Suprapubic skin (tissue), 4 donors: Measurements from ENCODE around the gene THAP3. TPM values are rescaled to one million over a fixed set of nuclear protein-coding genes. Genes with fewer than 3 reads are reported as not detected.

Experiments
- DNase-seq, 2 donors: peaks; one replicate each; pipeline ENCODE4 v3.0.0-alpha.2; 2019; ENCODE audit warnings: low spot score in 2 of 2
- H3K27ac ChIP-seq: fragments of 200-600 bp; sonication (generic); one replicate; pipeline ENCODE4 v1.5.1; 2019
- H3K27me3 ChIP-seq: fragments of 200-600 bp; sonication (generic); one replicate; pipeline ENCODE4 v1.5.1; 2019
- H3K36me3 ChIP-seq: fragments of 200-600 bp; sonication (generic); one replicate; pipeline ENCODE4 v1.5.1; 2019
- H3K4me1 ChIP-seq: fragments of 200-600 bp; sonication (generic); one replicate; pipeline ENCODE4 v1.5.1; 2019
- H3K4me3 ChIP-seq: fragments of 200-600 bp; sonication (generic); one replicate; pipeline ENCODE4 v1.5.1; 2019; ENCODE audit warnings: mild to moderate bottlenecking
- H3K9me3 ChIP-seq: fragments of 200-600 bp; sonication (generic); one replicate; pipeline ENCODE4 v1.5.1; 2019
- EP300 ChIP-seq: sonication (generic); formaldehyde crosslinking; IDR thresholded peaks from one replicate; pipeline ENCODE4 v1.6.1; 2017; ENCODE audit warnings: antibody characterized with exemption
- POLR2A ChIP-seq, 2 donors: fragments of 450-650 bp; IDR thresholded peaks; one replicate each; pipeline ENCODE4 v1.6.1; 2017; ENCODE audit warnings: antibody characterized with exemption in 2 of 2, mild to moderate bottlenecking in 2 of 2, moderate library complexity in 2 of 2
- POLR2AphosphoS5 ChIP-seq, 3 donors: sonication (generic); formaldehyde crosslinking; IDR thresholded peaks; one replicate each; pipeline ENCODE4 v1.6.1; 2017; ENCODE audit warnings: antibody characterized with exemption in 3 of 3
- WGBS: methylation state at CpG from one replicate; pipeline ENCODE4 v1.1.5; 2018; 5-methylcytosine and 5-hydroxymethylcytosine counted together
- total RNA-seq, 4 donors: library from RNA; depleted of rRNA; stranded (reverse); fragments of >200 nt; gene quantifications; one replicate each; pipeline ENCODE4 v1.1.0, GENCODE V29; 2016
- TF ChIP-seq, protein P1 (sequence below), 2 donors: fragments of 200-600 bp in 1 of 2; fragments of 450-650 bp in 1 of 2; sonication (generic) in 1 of 2; IDR thresholded peaks; one replicate each; pipeline ENCODE4 v1.5.1; 2016 to 2019; ENCODE audit warnings: antibody characterized with exemption in 2 of 2, mild to moderate bottlenecking in 1 of 2, moderate library complexity in 1 of 2

Gene THAP3
- total RNA-seq, 4 donors from 2014 or later, result 13.2 to 31.8 (median 24.8) TPM

DNA sequence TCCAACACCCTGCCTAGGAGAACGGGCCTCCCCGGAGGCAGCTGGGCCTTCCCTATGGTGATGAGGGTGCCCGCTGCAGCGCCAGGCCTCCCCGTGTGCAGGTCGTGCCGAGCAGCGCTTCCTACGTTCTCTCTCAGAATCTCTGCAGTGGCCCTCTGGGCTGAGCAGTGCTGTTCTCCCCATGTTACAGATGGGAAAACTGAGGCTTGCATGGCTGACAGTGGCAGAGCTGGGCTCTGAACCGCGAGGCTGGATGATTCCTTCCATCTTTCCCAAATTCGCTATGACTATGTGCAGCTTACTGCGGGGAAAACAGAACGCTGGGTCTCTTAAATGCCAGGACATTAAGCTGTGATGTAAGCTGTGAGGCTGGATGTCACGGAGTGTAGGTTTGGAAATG is 30.9 kb upstream of the THAP3 start:
- H3K4me3 ChIP-seq, result no peak overlapping the region
- peaks cover 95% of the 10 kb centered on the region for H3K36me3 ChIP-seq
- peaks cover 50% of the 10 kb centered on the region for H3K4me1 ChIP-seq
- H3K27me3 ChIP-seq, result no peaks in the 10 kb centered on the region
- H3K9me3 ChIP-seq, result no peaks in the 10 kb centered on the region
- H3K27ac ChIP-seq, result no peak overlapping the region
- WGBS, result 90% methylated on average over 9 of the region's 15 CpGs
- no peak for DNase-seq
- TF ChIP-seq, protein P1, sequence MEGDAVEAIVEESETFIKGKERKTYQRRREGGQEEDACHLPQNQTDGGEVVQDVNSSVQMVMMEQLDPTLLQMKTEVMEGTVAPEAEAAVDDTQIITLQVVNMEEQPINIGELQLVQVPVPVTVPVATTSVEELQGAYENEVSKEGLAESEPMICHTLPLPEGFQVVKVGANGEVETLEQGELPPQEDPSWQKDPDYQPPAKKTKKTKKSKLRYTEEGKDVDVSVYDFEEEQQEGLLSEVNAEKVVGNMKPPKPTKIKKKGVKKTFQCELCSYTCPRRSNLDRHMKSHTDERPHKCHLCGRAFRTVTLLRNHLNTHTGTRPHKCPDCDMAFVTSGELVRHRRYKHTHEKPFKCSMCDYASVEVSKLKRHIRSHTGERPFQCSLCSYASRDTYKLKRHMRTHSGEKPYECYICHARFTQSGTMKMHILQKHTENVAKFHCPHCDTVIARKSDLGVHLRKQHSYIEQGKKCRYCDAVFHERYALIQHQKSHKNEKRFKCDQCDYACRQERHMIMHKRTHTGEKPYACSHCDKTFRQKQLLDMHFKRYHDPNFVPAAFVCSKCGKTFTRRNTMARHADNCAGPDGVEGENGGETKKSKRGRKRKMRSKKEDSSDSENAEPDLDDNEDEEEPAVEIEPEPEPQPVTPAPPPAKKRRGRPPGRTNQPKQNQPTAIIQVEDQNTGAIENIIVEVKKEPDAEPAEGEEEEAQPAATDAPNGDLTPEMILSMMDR (IDR thresholded peaks at IDR 0.05), result no peak
- TF ChIP-seq EP300, result no peak
- no peak for TF ChIP-seq POLR2AphosphoS5 (IDR thresholded peaks at IDR 0.05)
- no peak for TF ChIP-seq POLR2A (IDR thresholded peaks at IDR 0.05)

DNA sequence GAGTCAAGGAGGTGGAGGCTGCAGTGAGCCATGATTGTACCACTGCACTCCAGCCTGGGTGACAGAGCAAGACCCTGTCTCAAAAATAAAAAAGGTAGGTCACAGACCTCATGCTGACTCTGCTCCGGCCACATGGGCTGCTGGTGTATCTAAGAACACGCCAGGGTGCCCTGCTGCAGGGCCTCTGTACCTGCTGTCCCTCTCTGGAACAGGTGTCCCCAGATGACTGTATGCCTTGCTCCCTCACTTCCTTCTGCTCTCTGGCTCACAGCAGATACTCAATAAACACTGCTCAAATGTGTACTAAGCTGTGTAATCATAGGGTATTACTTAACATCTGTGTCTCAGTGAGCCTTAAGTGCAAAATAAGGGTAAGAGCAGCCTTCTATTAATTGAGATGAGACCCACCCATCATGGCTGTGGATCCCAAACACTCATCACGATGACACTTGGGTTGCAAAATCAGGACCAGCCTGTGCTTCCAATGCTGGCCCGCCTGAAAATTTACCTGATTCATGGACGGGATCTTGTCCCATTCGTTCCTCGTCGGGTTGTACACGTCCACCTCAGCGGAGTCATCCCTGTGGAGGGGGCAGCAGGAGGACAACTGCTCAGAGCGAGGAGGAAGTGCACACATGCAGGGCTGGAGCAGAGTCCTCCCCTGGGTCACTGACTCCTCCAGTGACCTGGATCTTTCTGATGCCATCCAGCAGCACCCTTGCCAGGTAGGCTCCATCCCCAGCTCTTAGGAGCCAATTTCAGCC is 29.5 kb upstream of the THAP3 start:
- H3K4me3 ChIP-seq, result no peak overlapping the region

DNA sequence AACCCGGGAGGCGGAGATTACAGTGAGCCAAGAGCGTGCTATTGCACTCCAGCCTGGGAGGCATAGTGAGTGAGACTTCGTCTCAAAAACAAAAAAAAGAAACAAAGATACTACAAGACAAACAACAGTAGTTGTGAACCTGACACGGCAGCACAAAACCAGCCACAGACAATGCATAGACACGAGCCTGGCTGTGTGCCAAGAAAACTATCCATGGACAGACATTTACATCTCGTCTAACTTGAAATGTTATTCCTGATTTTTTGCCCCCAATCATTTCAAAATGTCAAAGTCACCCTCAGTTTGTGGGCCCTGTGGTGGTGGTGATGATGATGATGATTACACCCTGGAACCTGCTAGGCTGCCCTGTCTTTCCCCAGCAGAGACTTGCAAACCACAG is 28.3 kb upstream of the THAP3 start:
- no peak for DNase-seq
- no peak for TF ChIP-seq POLR2AphosphoS5 (IDR thresholded peaks at IDR 0.05)
- no peak for TF ChIP-seq POLR2A (IDR thresholded peaks at IDR 0.05)
- TF ChIP-seq, protein P1 (IDR thresholded peaks at IDR 0.05), result no peak
- TF ChIP-seq EP300, result no peak
- H3K27ac ChIP-seq, result no peak overlapping the region
- WGBS, result 57% methylated on average over 7 of the region's 7 CpGs
- H3K27me3 ChIP-seq, result no peaks in the 10 kb centered on the region
- H3K36me3 ChIP-seq, result peaks cover 74% of the 10 kb centered on the region
- H3K9me3 ChIP-seq, result no peaks in the 10 kb centered on the region
- H3K4me3 ChIP-seq, result peak overlapping the region; percentile 98
- peaks cover 56% of the 10 kb centered on the region for H3K4me1 ChIP-seq

More for the DNA sequence above, 29.5 kb upstream of the THAP3 start:
- no peaks in the 10 kb centered on the region for H3K27me3 ChIP-seq
- DNase-seq, result no peak
- TF ChIP-seq POLR2AphosphoS5 (IDR thresholded peaks at IDR 0.05) (no peak), EP300 (no peak)
- TF ChIP-seq, protein P1 (IDR thresholded peaks at IDR 0.05), result no peak
- H3K27ac ChIP-seq, result no peak overlapping the region
- peaks cover 52% of the 10 kb centered on the region for H3K4me1 ChIP-seq
- 92% methylated on average over 8 of the region's 11 CpGs for WGBS
- peaks cover 85% of the 10 kb centered on the region for H3K36me3 ChIP-seq
- H3K9me3 ChIP-seq, result no peaks in the 10 kb centered on the region

DNA sequence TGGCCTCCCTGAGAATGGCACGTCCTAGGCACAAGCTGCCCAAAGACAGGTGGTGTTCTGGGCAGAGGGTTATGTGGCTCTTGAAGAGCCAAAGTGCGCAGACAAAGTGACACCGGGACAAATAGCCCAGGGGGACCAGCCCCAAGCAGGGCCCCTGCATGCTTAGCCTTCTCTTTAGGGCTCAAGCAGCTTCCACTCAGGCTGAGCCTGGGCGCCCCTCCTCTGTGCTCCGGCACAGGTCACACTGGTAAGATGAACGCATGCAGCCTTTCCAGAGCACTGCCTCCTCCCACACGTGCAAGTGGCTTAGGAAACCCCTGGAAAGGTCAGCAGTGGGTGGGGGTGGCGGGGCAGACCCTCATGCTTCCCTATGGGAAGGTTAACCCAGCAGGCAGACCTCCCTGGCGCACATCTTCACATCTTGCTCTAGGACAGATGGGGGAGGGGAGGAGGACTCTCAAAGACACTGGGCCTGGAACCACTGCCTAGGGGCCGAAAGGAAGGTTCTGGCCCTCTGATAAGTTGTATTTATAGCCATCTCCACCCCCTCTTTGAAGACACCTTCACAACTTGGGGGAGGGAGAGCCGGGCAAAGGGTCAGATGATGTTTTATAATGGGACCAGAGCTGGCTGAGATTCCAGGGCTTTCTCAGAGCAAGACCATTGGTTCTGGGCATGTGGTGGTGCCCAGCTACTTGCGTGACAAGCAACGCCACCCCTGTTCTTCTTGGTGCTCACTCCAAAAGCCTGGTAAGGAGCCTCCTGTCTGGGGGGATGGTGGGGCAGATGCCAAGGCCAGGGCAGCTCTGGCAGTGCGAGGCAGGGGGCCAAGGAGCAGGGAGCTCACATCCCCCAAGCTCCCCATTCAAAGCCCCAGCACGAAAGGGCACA is 27.5 kb upstream of the THAP3 start:
- Histone ChIP-seq H3K4me3 (peak overlapping the region; percentile 98), H3K9me3 (no peaks in the 10 kb centered on the region), H3K4me1 (peaks cover 49% of the 10 kb centered on the region), H3K27ac (peak overlapping the region; percentile 28), H3K27me3 (no peaks in the 10 kb centered on the region), H3K36me3 (peaks cover 68% of the 10 kb centered on the region)
- 63% methylated on average over 12 of the region's 15 CpGs for WGBS
- no peak for DNase-seq
- no peak for TF ChIP-seq POLR2A (IDR thresholded peaks at IDR 0.05)
- TF ChIP-seq POLR2AphosphoS5 (IDR thresholded peaks at IDR 0.05), result no peak
- TF ChIP-seq, protein P1 (IDR thresholded peaks at IDR 0.05), result no peak
- TF ChIP-seq EP300, result no peak

DNA sequence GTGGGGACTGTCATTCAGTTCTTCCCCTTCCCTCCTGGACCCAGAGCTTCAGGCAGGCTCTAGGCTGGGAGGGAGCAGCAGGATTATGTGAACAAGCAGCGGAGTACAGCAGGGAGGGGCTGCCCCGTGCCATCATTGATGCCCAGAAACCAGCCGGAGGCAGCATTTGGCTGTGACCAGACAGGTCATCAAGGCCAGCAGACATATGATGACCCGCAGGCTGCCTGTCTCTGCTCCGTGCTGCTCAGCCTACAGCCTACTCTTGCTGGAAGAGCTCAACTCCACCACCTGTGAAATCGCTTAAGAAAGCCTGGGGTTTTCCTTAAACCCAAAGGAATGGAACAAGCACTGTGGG is 26.9 kb upstream of the THAP3 start:
- Histone ChIP-seq H3K9me3 (no peaks in the 10 kb centered on the region), H3K27me3 (no peaks in the 10 kb centered on the region), H3K4me1 (peaks cover 48% of the 10 kb centered on the region), H3K36me3 (peaks cover 62% of the 10 kb centered on the region), H3K27ac (peak overlapping the region; percentile 28), H3K4me3 (peak overlapping the region; percentile 98)
- 53% methylated on average over 6 of the region's 6 CpGs for WGBS
- no peak for DNase-seq
- TF ChIP-seq, protein P1 (IDR thresholded peaks at IDR 0.05), result no peak
- no peak for TF ChIP-seq EP300
- TF ChIP-seq POLR2A (IDR thresholded peaks at IDR 0.05), result no peak
- TF ChIP-seq POLR2AphosphoS5 (IDR thresholded peaks at IDR 0.05), result no peak
